K562 (cell line): ENCODE measurements around the gene POFUT2. TPM values are rescaled to one million over a fixed set of nuclear protein-coding genes. Genes with fewer than 3 reads are reported as not detected.
A peak's percentile ranks its signal among the peaks of the same experiment; 100 is the strongest.

Source experiments
- CTBP1 ChIP-seq: fragments of 450-650 bp; IDR thresholded peaks from 2 replicates; pipeline ENCODE4 v1.6.1; 2016; ENCODE audit warnings: borderline replicate concordance
- ESRRA ChIP-seq: fragments of 450-650 bp; IDR thresholded peaks from 2 replicates; pipeline ENCODE4 v1.6.1; 2014; ENCODE audit warnings: low read depth, mild to moderate bottlenecking, moderate library complexity, borderline replicate concordance
- GABPB1 ChIP-seq: sonication (generic); formaldehyde crosslinking; IDR thresholded peaks from 2 replicates; pipeline ENCODE4 v1.8.0; 2022; ENCODE audit warnings: mild to moderate bottlenecking, missing genetic modification reagents
- ILF3 ChIP-seq: fragments of 450-650 bp; IDR thresholded peaks from 2 replicates; pipeline ENCODE4 v1.6.1; 2018; ENCODE audit warnings: antibody characterized with exemption, mild to moderate bottlenecking, moderate library complexity, borderline replicate concordance
- JUND ChIP-seq, 2 experiments: IDR thresholded peaks; 2 replicates in 1 of 2; 3 replicates in 1 of 2; pipeline ENCODE4 v1.6.1; 2011; ENCODE audit warnings: borderline replicate concordance in 2 of 2, low read depth in 2 of 2, low read length in 2 of 2, improper control_type of control experiment in 1 of 2, missing biosample characterization in 1 of 2, missing genetic modification characterization in 1 of 2, missing genetic modification reagents in 1 of 2
- MCM3 ChIP-seq: fragments of 450-650 bp; IDR thresholded peaks from 2 replicates; pipeline ENCODE4 v1.6.1; 2016
- MCM7 ChIP-seq, 2 experiments: fragments of 450-650 bp; IDR thresholded peaks; 2 replicates each; pipeline ENCODE4 v1.6.1; 2016 to 2018
- MED1 ChIP-seq: sonication (generic); formaldehyde crosslinking; IDR thresholded peaks from 2 replicates; pipeline ENCODE4 v1.8.1; 2023; ENCODE audit warnings: missing genetic modification reagents, borderline replicate concordance
- MTA2 ChIP-seq: fragments of 450-650 bp; IDR thresholded peaks from 2 replicates; pipeline ENCODE4 v1.6.1; 2016; ENCODE audit warnings: low read depth
- SIX5 ChIP-seq, 2 experiments: IDR thresholded peaks; 2 replicates each; pipeline ENCODE4 v1.6.1; 2011; ENCODE audit warnings: low read length in 2 of 2, borderline replicate concordance in 1 of 2, low read depth in 1 of 2, mild to moderate bottlenecking in 1 of 2, moderate library complexity in 1 of 2; ENCODE audit not compliant: insufficient read depth in 1 of 2
- SRSF7 ChIP-seq: fragments of 200-400 bp; formaldehyde crosslinking; optimal IDR thresholded peaks from 2 replicates; pipeline ENCODE3; 2017; ENCODE audit warnings: mild to moderate bottlenecking, low read depth, low read length
- ZFP36 ChIP-seq: fragments of 150-350 bp; IDR thresholded peaks from 2 replicates; pipeline ENCODE4 v1.6.1; 2018; ENCODE audit warnings: low read length, low read depth; ENCODE audit not compliant: partially characterized antibody
- ZNF175 ChIP-seq: fragments of 200-800 bp; sonication (Bioruptor generic); IDR thresholded peaks from 2 replicates; pipeline ENCODE4 v1.6.1; 2016; ENCODE audit warnings: low read depth, mild to moderate bottlenecking, missing genetic modification characterization, missing compliant biosample characterization
- ZNF239 ChIP-seq: fragments of 250-450 bp; sonication (Bioruptor Pico); IDR thresholded peaks from 2 replicates; pipeline ENCODE4 v1.4.0; 2020; ENCODE audit warnings: mild to moderate bottlenecking
- ZNF408 ChIP-seq: fragments of 250-450 bp; sonication (Bioruptor Pico); IDR thresholded peaks from 2 replicates; pipeline ENCODE4 v1.4.0; 2020; ENCODE audit warnings: low read depth, mild to moderate bottlenecking, moderate library complexity
- ZNF41 ChIP-seq: fragments of 250-450 bp; sonication (Bioruptor Pico); conservative IDR thresholded peaks from 2 replicates; pipeline ENCODE4 v1.4.0; 2020; ENCODE audit warnings: mild to moderate bottlenecking
- ZNF699 ChIP-seq: fragments of 250-450 bp; sonication (Bioruptor Pico); IDR thresholded peaks from 2 replicates; pipeline ENCODE4 v1.8.0; 2021; ENCODE audit warnings: mild to moderate bottlenecking, moderate library complexity; ENCODE audit not compliant: insufficient replicate concordance
- polyA plus RNA-seq, 8 experiments: library from polyadenylated mRNA; depleted of rRNA in 4 of 8; stranded (reverse) in 5 of 8; unstranded in 3 of 8; fragments of >200 nt; fragmentation: Nextera tagmentation in 2 of 8; fragmentation: Illumina TruSeq in 1 of 8; extraction: Ambion mirVana in 2 of 8; extraction: Trizol in 1 of 8; gene quantifications; 2 replicates each; pipeline versions ENCODE4 v1.2.1 to v1.2.3, GENCODE V29; 2011 to 2014; ENCODE audit warnings: inconsistent platforms in 1 of 8, missing spikeins in 1 of 8
- total RNA-seq, 7 experiments: library from RNA; depleted of rRNA in 6 of 7; stranded (reverse); fragments of >200 nt in 6 of 7; fragmentation: Illumina TruSeq in 2 of 7; extraction: Trizol in 2 of 7; gene quantifications; 2 replicates each; pipeline versions ENCODE4 v1.2.1 to v1.2.3, GENCODE V29; 2011 to 2021; ENCODE audit warnings: low replicate concordance in 1 of 7
- TF ChIP-seq, protein P1 (sequence below): sonication (generic); formaldehyde crosslinking; IDR thresholded peaks from 2 replicates; pipeline ENCODE4 v1.8.1; 2022; ENCODE audit warnings: missing genetic modification reagents
- TF ChIP-seq, protein P2 (sequence below): sonication (generic); formaldehyde crosslinking; IDR thresholded peaks from 2 replicates; pipeline ENCODE4 v1.8.1; 2023; ENCODE audit warnings: mild to moderate bottlenecking, missing genetic modification reagents
- TF ChIP-seq, protein P3 (sequence below): fragments of 450-650 bp; IDR thresholded peaks from 2 replicates; pipeline ENCODE4 v1.6.1; 2018; ENCODE audit warnings: mild to moderate bottlenecking, low read depth; ENCODE audit not compliant: partially characterized antibody

Gene POFUT2
- total and polyA plus RNA-seq, 9 of the 15 experiments (the other 6 are each of a cell fraction or from before 2014, with no cell fraction given) = 1.1 to 24.2 (median 11.0) TPM

DNA sequence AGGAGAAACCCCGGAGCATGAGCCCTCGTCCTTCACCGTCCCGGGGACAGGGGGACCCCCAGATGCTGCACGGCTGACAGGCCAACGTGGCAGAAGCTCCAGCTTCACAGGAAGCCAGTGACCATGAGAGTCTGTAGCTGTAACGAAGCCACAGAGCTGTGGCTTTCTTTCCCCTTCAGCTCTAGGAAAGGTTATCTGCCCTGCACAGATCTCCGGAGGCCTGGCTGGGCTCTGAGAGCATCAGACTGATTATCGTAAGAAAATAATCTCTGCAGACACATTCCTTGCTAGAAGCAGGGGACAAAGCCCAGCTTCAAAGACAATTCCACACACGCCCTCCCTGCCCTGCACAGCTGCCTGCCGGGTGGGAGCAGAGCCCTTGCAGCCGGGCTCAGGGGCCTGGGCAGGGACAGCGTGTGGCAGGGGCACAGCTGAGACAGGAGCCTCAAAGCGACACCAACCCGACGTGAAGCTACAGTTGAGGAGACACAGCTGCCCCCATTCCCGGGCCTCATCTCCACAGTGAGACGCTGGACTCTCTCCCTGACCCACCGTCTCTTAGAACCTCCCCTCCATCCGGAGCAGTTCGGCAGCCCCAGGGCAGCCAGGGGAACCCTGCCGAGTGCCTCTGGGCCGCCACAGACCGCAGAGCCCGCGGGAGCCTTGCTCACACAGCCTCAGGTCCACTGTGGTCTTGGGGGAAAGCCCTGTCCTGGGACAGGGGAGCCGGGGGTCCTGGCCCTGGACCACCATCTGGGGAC lies 30.6 kb downstream of the POFUT2 start (continued):
- TF ChIP-seq ZFP36 (peak; percentile 15), ILF3 (no peak), SRSF7 (no peak), MCM3 (no peak), GABPB1 (CRISPR knock-in tag) (no peak), ZNF175 (peak; percentile 65; the same call in 1 of the 2 replicates), ZNF408 (no peak), MCM7 (IDR thresholded peaks at IDR 0.05) (no peak), ZNF699 (no peak), ZNF41 (CRISPR knock-in tag) (0 out of 2 replicates have a peak, but pooled peaks have one; percentile 55), MED1 (CRISPR knock-in tag) (no peak), CTBP1 (peak; percentile 92), ZNF239 (CRISPR knock-in tag) (no peak), ESRRA (peak; percentile 97), SIX5 (IDR thresholded peaks at IDR 0.05; ENCODE audit: borderline replicate concordance in 1 of 2, insufficient read depth in 1 of 2, low read depth in 1 of 2, low read length in 2 of 2) (no peak), MTA2 (peak; percentile 92), JUND (IDR thresholded peaks at IDR 0.05; ENCODE audit: borderline replicate concordance, low read depth, low read length) (peak; percentile 49; the same call in 1 of the 2 replicates), JUND (tag; IDR thresholded peaks at IDR 0.05; ENCODE audit: borderline replicate concordance, low read depth, low read length) (peak; percentile 45; the same call in 1 of the 3 replicates)
- TF ChIP-seq, protein P1, sequence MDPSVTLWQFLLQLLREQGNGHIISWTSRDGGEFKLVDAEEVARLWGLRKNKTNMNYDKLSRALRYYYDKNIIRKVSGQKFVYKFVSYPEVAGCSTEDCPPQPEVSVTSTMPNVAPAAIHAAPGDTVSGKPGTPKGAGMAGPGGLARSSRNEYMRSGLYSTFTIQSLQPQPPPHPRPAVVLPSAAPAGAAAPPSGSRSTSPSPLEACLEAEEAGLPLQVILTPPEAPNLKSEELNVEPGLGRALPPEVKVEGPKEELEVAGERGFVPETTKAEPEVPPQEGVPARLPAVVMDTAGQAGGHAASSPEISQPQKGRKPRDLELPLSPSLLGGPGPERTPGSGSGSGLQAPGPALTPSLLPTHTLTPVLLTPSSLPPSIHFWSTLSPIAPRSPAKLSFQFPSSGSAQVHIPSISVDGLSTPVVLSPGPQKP (CRISPR knock-in tag) = no peak
- TF ChIP-seq, protein P2, sequence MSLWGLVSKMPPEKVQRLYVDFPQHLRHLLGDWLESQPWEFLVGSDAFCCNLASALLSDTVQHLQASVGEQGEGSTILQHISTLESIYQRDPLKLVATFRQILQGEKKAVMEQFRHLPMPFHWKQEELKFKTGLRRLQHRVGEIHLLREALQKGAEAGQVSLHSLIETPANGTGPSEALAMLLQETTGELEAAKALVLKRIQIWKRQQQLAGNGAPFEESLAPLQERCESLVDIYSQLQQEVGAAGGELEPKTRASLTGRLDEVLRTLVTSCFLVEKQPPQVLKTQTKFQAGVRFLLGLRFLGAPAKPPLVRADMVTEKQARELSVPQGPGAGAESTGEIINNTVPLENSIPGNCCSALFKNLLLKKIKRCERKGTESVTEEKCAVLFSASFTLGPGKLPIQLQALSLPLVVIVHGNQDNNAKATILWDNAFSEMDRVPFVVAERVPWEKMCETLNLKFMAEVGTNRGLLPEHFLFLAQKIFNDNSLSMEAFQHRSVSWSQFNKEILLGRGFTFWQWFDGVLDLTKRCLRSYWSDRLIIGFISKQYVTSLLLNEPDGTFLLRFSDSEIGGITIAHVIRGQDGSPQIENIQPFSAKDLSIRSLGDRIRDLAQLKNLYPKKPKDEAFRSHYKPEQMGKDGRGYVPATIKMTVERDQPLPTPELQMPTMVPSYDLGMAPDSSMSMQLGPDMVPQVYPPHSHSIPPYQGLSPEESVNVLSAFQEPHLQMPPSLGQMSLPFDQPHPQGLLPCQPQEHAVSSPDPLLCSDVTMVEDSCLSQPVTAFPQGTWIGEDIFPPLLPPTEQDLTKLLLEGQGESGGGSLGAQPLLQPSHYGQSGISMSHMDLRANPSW (CRISPR knock-in tag) = no peak
- TF ChIP-seq, protein P3, sequence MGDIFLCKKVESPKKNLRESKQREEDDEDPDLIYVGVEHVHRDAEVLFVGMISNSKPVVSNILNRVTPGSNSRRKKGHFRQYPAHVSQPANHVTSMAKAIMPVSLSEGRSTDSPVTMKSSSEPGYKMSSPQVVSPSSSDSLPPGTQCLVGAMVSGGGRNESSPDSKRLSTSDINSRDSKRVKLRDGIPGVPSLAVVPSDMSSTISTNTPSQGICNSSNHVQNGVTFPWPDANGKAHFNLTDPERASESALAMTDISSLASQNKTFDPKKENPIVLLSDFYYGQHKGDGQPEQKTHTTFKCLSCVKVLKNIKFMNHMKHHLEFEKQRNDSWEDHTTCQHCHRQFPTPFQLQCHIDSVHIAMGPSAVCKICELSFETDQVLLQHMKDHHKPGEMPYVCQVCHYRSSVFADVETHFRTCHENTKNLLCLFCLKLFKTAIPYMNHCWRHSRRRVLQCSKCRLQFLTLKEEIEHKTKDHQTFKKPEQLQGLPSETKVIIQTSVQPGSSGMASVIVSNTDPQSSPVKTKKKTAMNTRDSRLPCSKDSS = no peak
